Keratinocyte (primary cell): ENCODE data around the gene METTL8. TPM values are rescaled to one million over a fixed set of nuclear protein-coding genes. Genes with fewer than 3 reads are reported as not detected.

ENCODE experiments used
- DNase-seq: peaks from one replicate; pipeline ENCODE4 v3.0.0-alpha.2; 2011; ENCODE audit warnings: low read depth, missing footprints, low spot score
- FAIRE-seq: peaks from 2 replicates; lab custom pipeline; 2011; peaks lifted over from hg19 to GRCh38; lab: Jason Lieb, UNC
- H2AFZ ChIP-seq: 2 replicates; pipeline ENCODE4 v1.6.0; 2012; ENCODE audit warnings: low read length, control low read depth, inconsistent platforms; ENCODE audit not compliant: control insufficient read depth
- H3K27ac ChIP-seq: 2 replicates; pipeline ENCODE4 v1.5.1; 2011; ENCODE audit warnings: low read length; ENCODE audit not compliant: control insufficient read depth, insufficient read depth
- H3K27me3 ChIP-seq: 3 replicates; pipeline ENCODE4 v1.6.0; 2011; ENCODE audit warnings: low read length; ENCODE audit not compliant: control insufficient read depth, insufficient read depth; ENCODE audit errors: extremely low read depth
- H3K36me3 ChIP-seq, 2 experiments: 2 replicates in 1 of 2; 3 replicates in 1 of 2; pipeline ENCODE4 v1.5.1; 2011; ENCODE audit warnings: low read length in 2 of 2, mild to moderate bottlenecking in 1 of 2; ENCODE audit not compliant: control insufficient read depth in 2 of 2, insufficient read depth in 2 of 2; ENCODE audit errors: extremely low read depth in 1 of 2
- H3K4me1 ChIP-seq: 3 replicates; pipeline ENCODE4 v1.5.1; 2011; ENCODE audit warnings: low read length; ENCODE audit not compliant: control insufficient read depth, insufficient read depth; ENCODE audit errors: extremely low read depth
- H3K4me2 ChIP-seq: 3 replicates; pipeline ENCODE4 v1.6.0; 2011; ENCODE audit warnings: low read depth, low read length; ENCODE audit not compliant: control insufficient read depth, insufficient read depth; ENCODE audit errors: extremely low read depth
- H3K4me3 ChIP-seq, 3 experiments: fragments of 200-600 bp in 1 of 3; sonication (generic) in 1 of 3; 2 replicates in 2 of 3; 3 replicates in 1 of 3; pipeline ENCODE4 v1.5.1; 2011 to 2016; ENCODE audit warnings: low read length in 3 of 3, mild to moderate bottlenecking in 3 of 3, control low read depth in 2 of 3, inconsistent platforms in 1 of 3, low read depth in 1 of 3, mixed read lengths in 1 of 3, mixed run types in 1 of 3, moderate library complexity in 1 of 3; ENCODE audit not compliant: control insufficient read depth in 2 of 3, insufficient read depth in 2 of 3; ENCODE audit errors: extremely low read depth in 1 of 3
- H3K79me2 ChIP-seq: 2 replicates; pipeline ENCODE4 v1.6.0; 2012; ENCODE audit warnings: low read length; ENCODE audit not compliant: control insufficient read depth, insufficient read depth
- H3K9ac ChIP-seq: 3 replicates; pipeline ENCODE4 v1.6.0; 2011; ENCODE audit warnings: low read length; ENCODE audit not compliant: control insufficient read depth, insufficient read depth; ENCODE audit errors: extremely low read depth
- H3K9me1 ChIP-seq: 3 replicates; pipeline ENCODE4 v1.6.0; 2011; ENCODE audit warnings: low read length; ENCODE audit not compliant: control insufficient read depth, insufficient read depth; ENCODE audit errors: extremely low read depth
- H3K9me3 ChIP-seq: 2 replicates; pipeline ENCODE4 v1.5.1; 2012; ENCODE audit warnings: low read depth, low read length; ENCODE audit not compliant: control insufficient read depth
- H4K20me1 ChIP-seq: 3 replicates; pipeline ENCODE4 v1.6.0; 2011; ENCODE audit warnings: low read length; ENCODE audit not compliant: control insufficient read depth, insufficient read depth; ENCODE audit errors: extremely low read depth
- CTCF ChIP-seq, 3 experiments: IDR thresholded peaks in 1 of 3; conservative IDR thresholded peaks in 1 of 3; optimal IDR thresholded peaks in 1 of 3; 2 replicates in 2 of 3; 3 replicates in 1 of 3; pipeline versions ENCODE3 to v1.5.1; 2011; ENCODE audit warnings: low read length in 3 of 3, mild to moderate bottlenecking in 3 of 3, moderate library complexity in 2 of 3, control low read depth in 1 of 3, inconsistent platforms in 1 of 3; ENCODE audit not compliant: insufficient read depth in 2 of 3; ENCODE audit errors: extremely low read depth in 1 of 3
- EZH2 ChIP-seq: IDR thresholded peaks from one replicate; pipeline ENCODE4 v1.6.1; 2012; ENCODE audit warnings: inconsistent platforms, mild to moderate bottlenecking, low read length, moderate library complexity
- dilution Hi-C: fragments of 300-500 bp; cut with MboI; formaldehyde crosslinking; loops from one replicate; pipeline ENCODE4 v1.7.0; 2020; ENCODE audit warnings: low sequenced_read_pairs; ENCODE audit not compliant: extremely low pct_ligation_motif_present
- polyA plus RNA-seq, 5 experiments: library from polyadenylated mRNA; depleted of rRNA in 3 of 5; stranded (reverse) in 3 of 5; stranded (forward) in 1 of 5; unstranded in 1 of 5; fragments of >200 nt; gene quantifications; 1 replicate in 1 of 5; 2 replicates in 3 of 5; 3 replicates in 1 of 5; pipeline versions ENCODE4 v1.2.1 to v1.2.3, GENCODE V29; 2011 to 2012; ENCODE audit warnings: missing spikeins in 2 of 5, low read depth in 1 of 5, low replicate concordance in 1 of 5

Gene METTL8
- polyA plus RNA-seq, 1 donor (not counting 4 experiments of a cell fraction or from before 2014, with no cell fraction given) = 81.2 TPM

- dilution Hi-C loops = no loop called here
Observed at GRCh38 chr2:171394164-171394740, 39.5 kb downstream of the METTL8 start.

GRCh38 chr2:171393487-171393886 is 40.3 kb downstream of the METTL8 start:
- TF ChIP-seq CTCF (optimal IDR thresholded peaks at IDR 0.05 in 1 of 3, IDR thresholded peaks at IDR 0.05 in 1 of 3, conservative IDR thresholded peaks at IDR 0.05 in 1 of 3; ENCODE audit: extremely low read depth in 1 of 3, insufficient read depth in 2 of 3, low read length in 3 of 3) (no peak), EZH2 (no peak)
- peaks cover 13% of the 10 kb centered on the region for H3K4me1 ChIP-seq
- no peak overlapping the region for H2AFZ ChIP-seq
- dilution Hi-C loops = no loop called here
- H3K9ac ChIP-seq = no peak overlapping the region
- FAIRE-seq = no peak
- H4K20me1 ChIP-seq = no peaks in the 10 kb centered on the region
- no peaks in the 10 kb centered on the region for H3K27me3 ChIP-seq
- H3K4me2 ChIP-seq = no peak overlapping the region
- no peaks in the 10 kb centered on the region for H3K9me1 ChIP-seq
- no peak overlapping the region for H3K27ac ChIP-seq
- no peaks in the 10 kb centered on the region for H3K36me3 ChIP-seq
- no peak for DNase-seq
- H3K4me3 ChIP-seq = no peak overlapping the region
- no peaks in the 10 kb centered on the region for H3K9me3 ChIP-seq
- H3K79me2 ChIP-seq = peaks cover 39% of the 10 kb centered on the region

More at GRCh38 chr2:171394164-171394740, 39.5 kb downstream of the METTL8 start:
- no peak overlapping the region for H3K27ac ChIP-seq
- FAIRE-seq (no peak), DNase-seq (no peak)
- peaks cover 46% of the 10 kb centered on the region for H3K79me2 ChIP-seq
- H3K4me2 ChIP-seq = no peak overlapping the region
- H3K36me3 ChIP-seq = no peaks in the 10 kb centered on the region
- H4K20me1 ChIP-seq = no peaks in the 10 kb centered on the region
- no peaks in the 10 kb centered on the region for H3K27me3 ChIP-seq
- H3K9me3 ChIP-seq = no peaks in the 10 kb centered on the region
- no peak overlapping the region for H3K9ac ChIP-seq
- no peak overlapping the region for H2AFZ ChIP-seq
- H3K9me1 ChIP-seq = no peaks in the 10 kb centered on the region
- no peak for TF ChIP-seq CTCF (optimal IDR thresholded peaks at IDR 0.05 in 1 of 3, IDR thresholded peaks at IDR 0.05 in 1 of 3, conservative IDR thresholded peaks at IDR 0.05 in 1 of 3; ENCODE audit: extremely low read depth in 1 of 3, insufficient read depth in 2 of 3, low read length in 3 of 3)
- no peak for TF ChIP-seq EZH2
- peaks cover 13% of the 10 kb centered on the region for H3K4me1 ChIP-seq
- no peak overlapping the region for H3K4me3 ChIP-seq
